Measurements from ENCODE around the gene RMDN2. TPM values are rescaled to one million over a fixed set of nuclear protein-coding genes. Genes with fewer than 3 reads are reported as not detected.

Gene RMDN2
- total RNA-seq, 1 donor from 2014 or later, result 5.1 TPM

DNA sequence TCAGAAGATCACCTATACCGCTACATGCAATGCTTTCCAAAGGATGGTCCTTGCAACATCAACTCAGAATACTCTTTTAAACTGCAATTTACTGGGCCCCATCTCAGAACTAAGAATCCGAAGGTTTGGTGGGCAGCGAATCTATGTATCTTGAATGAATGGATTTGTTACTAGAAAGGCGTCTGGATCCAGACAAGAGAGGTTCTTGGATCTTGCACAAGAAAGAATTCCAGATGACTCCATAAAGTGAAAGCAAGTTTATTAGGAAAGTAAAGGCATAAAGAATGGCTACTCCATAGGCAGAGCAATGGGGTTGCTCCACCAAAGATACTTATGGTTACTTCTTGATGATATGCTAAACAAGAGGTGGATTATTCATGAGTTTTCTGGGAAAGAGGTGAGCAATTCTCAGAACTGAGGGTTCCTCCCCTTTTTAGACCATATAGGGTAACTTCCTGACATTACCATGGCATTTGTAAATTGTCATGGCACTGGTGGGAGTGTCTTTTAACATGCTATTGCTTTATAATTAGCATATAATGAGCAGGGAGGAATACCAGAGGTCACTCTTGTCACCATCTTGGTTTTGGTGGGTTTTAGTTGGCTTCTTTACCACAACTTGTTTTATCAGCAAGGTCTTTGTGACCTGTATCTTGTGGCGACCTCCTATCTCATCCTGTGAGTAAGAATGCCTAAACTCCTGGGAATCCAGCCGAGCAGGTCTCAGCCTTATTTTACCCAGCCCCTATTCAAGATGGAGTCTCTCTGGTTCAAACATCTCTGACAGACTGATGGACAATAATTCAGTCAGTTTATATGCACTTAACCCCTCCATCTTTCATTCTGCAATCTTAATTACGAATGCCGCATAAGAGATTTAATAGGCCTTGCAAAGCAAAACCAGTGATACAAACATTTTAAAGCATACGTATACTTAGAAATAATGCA, 7.5 kb upstream of the RMDN2 start:
- Histone ChIP-seq H3K36me3 (ENCODE audit: insufficient read depth, low read length) (no peaks in the 10 kb centered on the region), H2AFZ (ENCODE audit: low read depth, low read length) (no peak overlapping the region), H3K27me3 (ENCODE audit: insufficient read depth, low read length) (no peaks in the 10 kb centered on the region), H4K20me1 (ENCODE audit: insufficient read depth, low read length) (no peaks in the 10 kb centered on the region), H3K79me2 (ENCODE audit: insufficient read depth, low read length) (no peaks in the 10 kb centered on the region), H3K4me1 (ENCODE audit: insufficient read depth, low read length) (peaks cover 20% of the 10 kb centered on the region), H3K4me3 (ENCODE audit: insufficient read depth, low read depth, low read length) (no peak overlapping the region), H3K9ac (ENCODE audit: low read length) (peak overlapping the region; percentile 11), H3K9me3 (ENCODE audit: insufficient read depth, low read depth, low read length) (no peaks in the 10 kb centered on the region), H3K27ac (ENCODE audit: low read depth, low read length) (peak overlapping the region; percentile 46), H3K4me2 (ENCODE audit: low read length) (peak overlapping the region; percentile 43)
- no peak for TF ChIP-seq EZH2 (IDR thresholded peaks at IDR 0.05; ENCODE audit: insufficient read depth, low read length)
- TF ChIP-seq, protein P1, sequence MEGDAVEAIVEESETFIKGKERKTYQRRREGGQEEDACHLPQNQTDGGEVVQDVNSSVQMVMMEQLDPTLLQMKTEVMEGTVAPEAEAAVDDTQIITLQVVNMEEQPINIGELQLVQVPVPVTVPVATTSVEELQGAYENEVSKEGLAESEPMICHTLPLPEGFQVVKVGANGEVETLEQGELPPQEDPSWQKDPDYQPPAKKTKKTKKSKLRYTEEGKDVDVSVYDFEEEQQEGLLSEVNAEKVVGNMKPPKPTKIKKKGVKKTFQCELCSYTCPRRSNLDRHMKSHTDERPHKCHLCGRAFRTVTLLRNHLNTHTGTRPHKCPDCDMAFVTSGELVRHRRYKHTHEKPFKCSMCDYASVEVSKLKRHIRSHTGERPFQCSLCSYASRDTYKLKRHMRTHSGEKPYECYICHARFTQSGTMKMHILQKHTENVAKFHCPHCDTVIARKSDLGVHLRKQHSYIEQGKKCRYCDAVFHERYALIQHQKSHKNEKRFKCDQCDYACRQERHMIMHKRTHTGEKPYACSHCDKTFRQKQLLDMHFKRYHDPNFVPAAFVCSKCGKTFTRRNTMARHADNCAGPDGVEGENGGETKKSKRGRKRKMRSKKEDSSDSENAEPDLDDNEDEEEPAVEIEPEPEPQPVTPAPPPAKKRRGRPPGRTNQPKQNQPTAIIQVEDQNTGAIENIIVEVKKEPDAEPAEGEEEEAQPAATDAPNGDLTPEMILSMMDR (IDR thresholded peaks at IDR 0.05; ENCODE audit: insufficient read depth, low read depth, low read length), result no peak
- H3K27me3 Mint-ChIP-seq (ENCODE audit: low read depth, unreplicated experiment), result peaks cover 4% of the 10 kb centered on the region
- H3K9me3 Mint-ChIP-seq (ENCODE audit: unreplicated experiment), result peaks cover 2% of the 10 kb centered on the region
- H3K4me1 Mint-ChIP-seq (ENCODE audit: low read depth, unreplicated experiment), result peaks cover 17% of the 10 kb centered on the region
- FAIRE-seq, result peak; percentile 65
- H3K36me3 Mint-ChIP-seq (ENCODE audit: low read depth, unreplicated experiment), result no peaks in the 10 kb centered on the region
- no peak overlapping the region for H3K4me3 Mint-ChIP-seq (ENCODE audit: unreplicated experiment)
- H3K27ac Mint-ChIP-seq (ENCODE audit: unreplicated experiment), result no peak overlapping the region
- peak; percentile 23 for DNase-seq (ENCODE audit: low read depth)

DNA sequence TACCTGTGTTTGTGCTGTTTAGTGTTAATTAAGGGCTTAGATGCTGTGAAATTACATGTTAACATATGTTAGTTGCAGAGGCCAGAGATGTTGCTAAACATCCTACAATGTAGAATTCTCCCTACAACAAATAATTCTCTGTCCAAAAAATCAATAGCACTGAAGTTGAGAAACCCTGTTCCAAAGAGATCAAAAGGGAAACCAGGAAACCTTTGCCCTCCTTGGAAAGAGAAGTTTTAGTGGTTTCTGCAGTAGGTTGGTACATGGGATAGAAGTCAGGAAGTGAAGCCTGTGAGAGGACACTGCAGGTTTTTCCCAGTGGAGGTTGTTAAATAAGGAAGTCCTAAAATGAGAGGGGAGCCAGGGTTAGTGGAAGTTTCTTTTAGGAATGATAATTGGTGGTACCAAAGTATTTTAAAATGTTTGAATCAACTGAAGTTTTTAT, 6.3 kb upstream of the RMDN2 start:
- Histone ChIP-seq H3K27me3 (ENCODE audit: insufficient read depth, low read length) (no peaks in the 10 kb centered on the region), H3K4me1 (ENCODE audit: insufficient read depth, low read length) (peaks cover 20% of the 10 kb centered on the region), H3K27ac (ENCODE audit: low read depth, low read length) (no peak overlapping the region), H3K36me3 (ENCODE audit: insufficient read depth, low read length) (no peaks in the 10 kb centered on the region), H4K20me1 (ENCODE audit: insufficient read depth, low read length) (no peaks in the 10 kb centered on the region), H3K4me3 (ENCODE audit: insufficient read depth, low read depth, low read length) (no peak overlapping the region), H3K4me2 (ENCODE audit: low read length) (no peak overlapping the region), H2AFZ (ENCODE audit: low read depth, low read length) (no peak overlapping the region), H3K79me2 (ENCODE audit: insufficient read depth, low read length) (no peaks in the 10 kb centered on the region), H3K9me3 (ENCODE audit: insufficient read depth, low read depth, low read length) (no peaks in the 10 kb centered on the region), H3K9ac (ENCODE audit: low read length) (no peak overlapping the region)
- H3K9me3 Mint-ChIP-seq (ENCODE audit: unreplicated experiment), result peaks cover 2% of the 10 kb centered on the region
- DNase-seq (ENCODE audit: low read depth), result no peak
- peaks cover 17% of the 10 kb centered on the region for H3K4me1 Mint-ChIP-seq (ENCODE audit: low read depth, unreplicated experiment)
- no peak overlapping the region for H3K27ac Mint-ChIP-seq (ENCODE audit: unreplicated experiment)
- no peaks in the 10 kb centered on the region for H3K36me3 Mint-ChIP-seq (ENCODE audit: low read depth, unreplicated experiment)
- peaks cover under 1% of the 10 kb centered on the region for H3K27me3 Mint-ChIP-seq (ENCODE audit: low read depth, unreplicated experiment)
- TF ChIP-seq, protein P1 (IDR thresholded peaks at IDR 0.05; ENCODE audit: insufficient read depth, low read depth, low read length), result no peak
- no peak for TF ChIP-seq EZH2 (IDR thresholded peaks at IDR 0.05; ENCODE audit: insufficient read depth, low read length)
- H3K4me3 Mint-ChIP-seq (ENCODE audit: unreplicated experiment), result no peak overlapping the region
- no peak for FAIRE-seq

DNA sequence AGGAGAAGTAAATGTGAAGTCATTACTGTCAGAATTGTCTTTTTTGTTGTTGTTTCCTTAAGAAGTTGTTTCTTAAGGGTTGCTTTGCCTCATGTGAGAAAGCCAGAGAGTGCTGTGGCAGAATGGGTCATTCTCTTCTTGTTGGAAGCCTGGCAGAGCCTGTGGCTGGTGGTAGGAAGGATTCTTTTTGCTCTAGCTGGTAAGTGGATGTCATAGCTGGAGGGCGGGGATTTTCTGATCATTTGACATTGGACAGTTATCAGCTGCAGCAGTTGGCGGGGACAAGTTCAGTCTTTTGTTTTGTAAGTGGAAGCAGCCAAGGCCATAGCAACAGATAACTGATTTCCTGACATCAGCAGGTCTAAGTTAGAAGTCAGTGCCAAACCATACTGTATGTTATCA, 5.5 kb upstream of the RMDN2 start:
- TF ChIP-seq EZH2 (IDR thresholded peaks at IDR 0.05; ENCODE audit: insufficient read depth, low read length), result no peak
- TF ChIP-seq, protein P1 (IDR thresholded peaks at IDR 0.05; ENCODE audit: insufficient read depth, low read depth, low read length), result no peak
- H3K4me3 ChIP-seq (ENCODE audit: insufficient read depth, low read depth, low read length), result no peak overlapping the region
- peaks cover 21% of the 10 kb centered on the region for H3K4me1 ChIP-seq (ENCODE audit: insufficient read depth, low read length)
- H3K27me3 Mint-ChIP-seq (ENCODE audit: low read depth, unreplicated experiment), result no peaks in the 10 kb centered on the region
- H3K36me3 Mint-ChIP-seq (ENCODE audit: low read depth, unreplicated experiment), result no peaks in the 10 kb centered on the region
- H3K27ac ChIP-seq (ENCODE audit: low read depth, low read length), result no peak overlapping the region
- H3K9me3 Mint-ChIP-seq (ENCODE audit: unreplicated experiment), result no peaks in the 10 kb centered on the region
- peaks cover 17% of the 10 kb centered on the region for H3K4me1 Mint-ChIP-seq (ENCODE audit: low read depth, unreplicated experiment)
- H3K79me2 ChIP-seq (ENCODE audit: insufficient read depth, low read length), result no peaks in the 10 kb centered on the region
- DNase-seq (ENCODE audit: low read depth), result peak; percentile 35
- H3K9me3 ChIP-seq (ENCODE audit: insufficient read depth, low read depth, low read length), result no peaks in the 10 kb centered on the region
- no peak for FAIRE-seq
- no peak overlapping the region for H3K4me3 Mint-ChIP-seq (ENCODE audit: unreplicated experiment)
- H3K9ac ChIP-seq (ENCODE audit: low read length), result no peak overlapping the region
- no peaks in the 10 kb centered on the region for H3K36me3 ChIP-seq (ENCODE audit: insufficient read depth, low read length)
- H4K20me1 ChIP-seq (ENCODE audit: insufficient read depth, low read length), result no peaks in the 10 kb centered on the region
- no peak overlapping the region for H3K4me2 ChIP-seq (ENCODE audit: low read length)
- no peak overlapping the region for H2AFZ ChIP-seq (ENCODE audit: low read depth, low read length)
- no peaks in the 10 kb centered on the region for H3K27me3 ChIP-seq (ENCODE audit: insufficient read depth, low read length)
- H3K27ac Mint-ChIP-seq (ENCODE audit: unreplicated experiment), result peak overlapping the region; percentile 79

All from astrocyte (in vitro differentiated cells and primary cell).